ENCODE data around the gene NCAM1. TPM values are rescaled to one million over a fixed set of nuclear protein-coding genes. Genes with fewer than 3 reads are reported as not detected.

Gene NCAM1
- total and polyA plus RNA-seq, 2 of the 13 experiments (the other 11 are each of a cell fraction or from before 2014, with no cell fraction given): 0.05 TPM; not detected in 1

DNA sequence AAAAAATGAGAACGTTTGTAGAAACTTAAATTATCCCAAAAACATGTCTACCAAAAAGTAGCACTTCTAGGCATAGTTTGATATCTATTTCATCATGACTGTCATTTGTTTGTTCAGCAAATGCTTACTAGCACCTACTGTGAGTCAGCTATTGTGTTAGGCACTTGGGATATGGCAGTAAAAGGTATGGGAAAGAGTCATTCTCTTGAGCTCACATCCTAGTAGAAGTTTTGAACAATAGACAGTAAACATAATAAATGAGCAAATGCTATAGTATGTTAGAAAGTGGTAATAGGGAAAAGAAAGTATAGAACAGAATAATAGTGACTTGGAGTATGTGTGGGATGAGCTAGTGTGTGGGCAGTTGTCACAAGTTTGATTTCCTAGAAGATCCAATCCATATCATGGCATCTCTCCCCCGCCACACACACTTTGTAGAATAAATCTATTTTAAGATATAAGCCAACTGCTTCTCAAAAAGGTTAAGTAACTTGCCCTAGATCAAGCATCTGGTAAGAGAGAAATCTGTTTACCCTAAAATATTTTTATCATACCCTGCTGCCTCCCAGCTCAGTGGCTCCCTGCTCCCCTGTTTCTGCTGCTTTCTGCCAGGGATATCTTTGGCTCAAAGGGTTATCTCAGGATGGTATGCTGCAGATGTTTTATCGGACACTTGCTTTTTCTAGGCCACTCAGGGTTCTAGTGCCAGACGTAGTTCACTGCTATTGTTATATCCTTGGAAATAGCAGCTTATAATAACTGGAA is 129.7 kb downstream of the NCAM1 start:
- ChIA-PET CTCF (ENCODE audit: low intra/inter-chr PET ratio, low total read pairs) (no interaction called here), POLR2A (no interaction called here)
- BruUV-seq (replicated peaks): no TSS peak
- Histone ChIP-seq H3K4me2 (ENCODE audit: low read depth, low read length) (no peak overlapping the region), H4K20me1 (ENCODE audit: insufficient read depth, low read length) (no peaks in the 10 kb centered on the region), H2AFZ (ENCODE audit: low read length) (no peak overlapping the region), H3K4me1 (ENCODE audit: insufficient read depth, low read length) (no peaks in the 10 kb centered on the region), H3K9me3 (ENCODE audit: low read length) (no peaks in the 10 kb centered on the region), H3K9ac (ENCODE audit: insufficient read depth, low read depth, low read length) (no peak overlapping the region), H3K4me3 (replicated peaks in 1 of 3; ENCODE audit: insufficient read depth in 1 of 3, low read depth in 2 of 3, low read length in 3 of 3) (no peak overlapping the region), H3K36me3 (replicated peaks in 1 of 2; ENCODE audit: control insufficient read depth in 1 of 2, insufficient read depth in 2 of 2, low read length in 2 of 2) (no peaks in the 10 kb centered on the region), H3K27ac (ENCODE audit: extremely low read length, insufficient read depth, low read length) (no peak overlapping the region), H3K27me3 (ENCODE audit: control insufficient read depth in 1 of 2, insufficient read depth in 2 of 2, low read length in 2 of 2) (no peaks in the 10 kb centered on the region), H3K79me2 (ENCODE audit: insufficient read depth, low read length) (no peaks in the 10 kb centered on the region)
- no peak for FAIRE-seq
- intact Hi-C loops (cut with micrococcal nuclease; ENCODE audit: unreplicated experiment) (no loop called here), in situ Hi-C loops (cut with HindIII; ENCODE audit: extremely low pct_ligation_motif_present, low pct_unique_long_range_greater_than_20kb) (no loop called here)
- no peak for ATAC-seq
- no peak for DNase-seq (ENCODE audit: low spot score)
- TF ChIP-seq, protein P1, sequence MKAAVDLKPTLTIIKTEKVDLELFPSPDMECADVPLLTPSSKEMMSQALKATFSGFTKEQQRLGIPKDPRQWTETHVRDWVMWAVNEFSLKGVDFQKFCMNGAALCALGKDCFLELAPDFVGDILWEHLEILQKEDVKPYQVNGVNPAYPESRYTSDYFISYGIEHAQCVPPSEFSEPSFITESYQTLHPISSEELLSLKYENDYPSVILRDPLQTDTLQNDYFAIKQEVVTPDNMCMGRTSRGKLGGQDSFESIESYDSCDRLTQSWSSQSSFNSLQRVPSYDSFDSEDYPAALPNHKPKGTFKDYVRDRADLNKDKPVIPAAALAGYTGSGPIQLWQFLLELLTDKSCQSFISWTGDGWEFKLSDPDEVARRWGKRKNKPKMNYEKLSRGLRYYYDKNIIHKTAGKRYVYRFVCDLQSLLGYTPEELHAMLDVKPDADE (CRISPR knock-in tag; IDR thresholded peaks at IDR 0.05): no peak
- 3% methylated on average over 4 of the region's 4 CpGs for WGBS (ENCODE audit: low lambda C conversion rate)

DNA sequence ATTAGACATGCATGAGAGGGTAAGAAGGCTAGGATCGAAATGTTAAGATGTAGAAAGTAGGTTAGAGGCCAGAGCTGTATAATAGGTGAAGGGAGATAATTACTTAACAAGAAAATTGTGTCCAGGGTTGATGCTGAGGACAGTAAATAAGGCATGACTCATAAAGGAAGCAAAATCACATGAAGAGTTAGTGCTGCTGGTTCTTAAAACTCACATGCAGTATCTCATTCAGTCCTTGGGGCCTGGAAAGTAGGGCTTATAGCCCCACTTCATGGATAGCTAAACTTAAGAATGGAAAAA is 130.2 kb downstream of the NCAM1 start:
- ChIA-PET POLR2A (no interaction called here), CTCF (ENCODE audit: low intra/inter-chr PET ratio, low total read pairs) (no interaction called here)
- no peak for ATAC-seq
- no peaks in the 10 kb centered on the region for H3K36me3 ChIP-seq (replicated peaks in 1 of 2; ENCODE audit: control insufficient read depth in 1 of 2, insufficient read depth in 2 of 2, low read length in 2 of 2)
- H3K4me3 ChIP-seq (replicated peaks in 1 of 3; ENCODE audit: insufficient read depth in 1 of 3, low read depth in 2 of 3, low read length in 3 of 3): no peak overlapping the region
- no peak overlapping the region for H3K4me2 ChIP-seq (ENCODE audit: low read depth, low read length)
- no peaks in the 10 kb centered on the region for H4K20me1 ChIP-seq (ENCODE audit: insufficient read depth, low read length)
- H3K4me1 ChIP-seq (ENCODE audit: insufficient read depth, low read length): no peaks in the 10 kb centered on the region
- H3K9ac ChIP-seq (ENCODE audit: insufficient read depth, low read depth, low read length): no peak overlapping the region
- FAIRE-seq: no peak
- in situ Hi-C loops (cut with HindIII; ENCODE audit: extremely low pct_ligation_motif_present, low pct_unique_long_range_greater_than_20kb) (no loop called here), intact Hi-C loops (cut with micrococcal nuclease; ENCODE audit: unreplicated experiment) (no loop called here)
- 0% methylated on average over 1 of the region's 1 CpG for WGBS (ENCODE audit: low lambda C conversion rate)
- H3K79me2 ChIP-seq (ENCODE audit: insufficient read depth, low read length): no peaks in the 10 kb centered on the region
- no peaks in the 10 kb centered on the region for H3K27me3 ChIP-seq (ENCODE audit: control insufficient read depth in 1 of 2, insufficient read depth in 2 of 2, low read length in 2 of 2)
- no TSS peak for BruUV-seq (replicated peaks)
- H2AFZ ChIP-seq (ENCODE audit: low read length): no peak overlapping the region
- H3K27ac ChIP-seq (ENCODE audit: extremely low read length, insufficient read depth, low read length): no peak overlapping the region
- H3K9me3 ChIP-seq (ENCODE audit: low read length): no peaks in the 10 kb centered on the region
- no peak for DNase-seq (ENCODE audit: low spot score)
- no peak for TF ChIP-seq ZNF619 (CRISPR knock-in tag; IDR thresholded peaks at IDR 0.05)
- TF ChIP-seq, protein P2, sequence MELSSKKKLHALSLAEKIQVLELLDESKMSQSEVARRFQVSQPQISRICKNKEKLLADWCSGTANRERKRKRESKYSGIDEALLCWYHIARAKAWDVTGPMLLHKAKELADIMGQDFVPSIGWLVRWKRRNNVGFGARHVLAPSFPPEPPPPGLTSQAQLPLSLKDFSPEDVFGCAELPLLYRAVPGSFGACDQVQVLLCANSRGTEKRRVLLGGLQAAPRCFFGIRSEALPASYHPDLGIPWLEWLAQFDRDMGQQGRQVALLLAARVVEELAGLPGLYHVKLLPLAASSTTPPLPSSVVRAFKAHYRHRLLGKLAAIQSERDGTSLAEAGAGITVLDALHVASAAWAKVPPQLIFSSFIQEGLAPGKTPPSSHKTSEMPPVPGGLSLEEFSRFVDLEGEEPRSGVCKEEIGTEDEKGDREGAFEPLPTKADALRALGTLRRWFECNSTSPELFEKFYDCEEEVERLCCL (CRISPR knock-in tag; IDR thresholded peaks at IDR 0.05; ENCODE audit: borderline replicate concordance): no peak
- TF ChIP-seq, protein P3, sequence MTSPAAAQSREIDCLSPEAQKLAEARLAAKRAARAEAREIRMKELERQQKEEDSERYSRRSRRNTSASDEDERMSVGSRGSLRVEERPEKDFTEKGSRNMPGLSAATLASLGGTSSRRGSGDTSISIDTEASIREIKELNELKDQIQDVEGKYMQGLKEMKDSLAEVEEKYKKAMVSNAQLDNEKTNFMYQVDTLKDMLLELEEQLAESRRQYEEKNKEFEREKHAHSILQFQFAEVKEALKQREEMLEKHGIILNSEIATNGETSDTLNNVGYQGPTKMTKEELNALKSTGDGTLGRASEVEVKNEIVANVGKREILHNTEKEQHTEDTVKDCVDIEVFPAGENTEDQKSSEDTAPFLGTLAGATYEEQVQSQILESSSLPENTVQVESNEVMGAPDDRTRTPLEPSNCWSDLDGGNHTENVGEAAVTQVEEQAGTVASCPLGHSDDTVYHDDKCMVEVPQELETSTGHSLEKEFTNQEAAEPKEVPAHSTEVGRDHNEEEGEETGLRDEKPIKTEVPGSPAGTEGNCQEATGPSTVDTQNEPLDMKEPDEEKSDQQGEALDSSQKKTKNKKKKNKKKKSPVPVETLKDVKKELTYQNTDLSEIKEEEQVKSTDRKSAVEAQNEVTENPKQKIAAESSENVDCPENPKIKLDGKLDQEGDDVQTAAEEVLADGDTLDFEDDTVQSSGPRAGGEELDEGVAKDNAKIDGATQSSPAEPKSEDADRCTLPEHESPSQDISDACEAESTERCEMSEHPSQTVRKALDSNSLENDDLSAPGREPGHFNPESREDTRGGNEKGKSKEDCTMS (CRISPR knock-in tag; conservative IDR thresholded peaks at IDR 0.05): no peak
- TF ChIP-seq ZNF337 (CRISPR knock-in tag; IDR thresholded peaks at IDR 0.05; ENCODE audit: borderline replicate concordance, low read depth): no peak
- no peak for TF ChIP-seq ZNF772 (CRISPR knock-in tag; IDR thresholded peaks at IDR 0.05)
- TF ChIP-seq, protein P4, sequence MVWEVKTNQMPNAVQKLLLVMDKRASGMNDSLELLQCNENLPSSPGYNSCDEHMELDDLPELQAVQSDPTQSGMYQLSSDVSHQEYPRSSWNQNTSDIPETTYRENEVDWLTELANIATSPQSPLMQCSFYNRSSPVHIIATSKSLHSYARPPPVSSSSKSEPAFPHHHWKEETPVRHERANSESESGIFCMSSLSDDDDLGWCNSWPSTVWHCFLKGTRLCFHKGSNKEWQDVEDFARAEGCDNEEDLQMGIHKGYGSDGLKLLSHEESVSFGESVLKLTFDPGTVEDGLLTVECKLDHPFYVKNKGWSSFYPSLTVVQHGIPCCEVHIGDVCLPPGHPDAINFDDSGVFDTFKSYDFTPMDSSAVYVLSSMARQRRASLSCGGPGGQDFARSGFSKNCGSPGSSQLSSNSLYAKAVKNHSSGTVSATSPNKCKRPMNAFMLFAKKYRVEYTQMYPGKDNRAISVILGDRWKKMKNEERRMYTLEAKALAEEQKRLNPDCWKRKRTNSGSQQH (CRISPR knock-in tag; IDR thresholded peaks at IDR 0.05; ENCODE audit: low read depth): no peak
- no peak for TF ChIP-seq ZBTB20 (CRISPR knock-in tag; IDR thresholded peaks at IDR 0.05; ENCODE audit: borderline replicate concordance, low read depth)
- no peak for TF ChIP-seq ZNF317 (CRISPR knock-in tag; IDR thresholded peaks at IDR 0.05)
- TF ChIP-seq, protein P5, sequence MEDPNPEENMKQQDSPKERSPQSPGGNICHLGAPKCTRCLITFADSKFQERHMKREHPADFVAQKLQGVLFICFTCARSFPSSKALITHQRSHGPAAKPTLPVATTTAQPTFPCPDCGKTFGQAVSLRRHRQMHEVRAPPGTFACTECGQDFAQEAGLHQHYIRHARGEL (CRISPR knock-in tag; IDR thresholded peaks at IDR 0.05): no peak
